K562 (cell line): Measurements from ENCODE around the gene GRIP1. TPM values are rescaled to one million over a fixed set of nuclear protein-coding genes. Genes with fewer than 3 reads are reported as not detected.

Source experiments
- ATAC-seq: fragments of 200-7000 bp; cut with Tn5 transposase; 3 replicates; pipeline ENCODE4 v1.9.1; 2020; ENCODE audit warnings: moderate library complexity
- BruUV-seq: library from RNA; stranded (reverse); fragments of 400-500 nt; replicated peaks from 2 replicates; lab custom pipeline; 2021; lab: Mats Ljungman, UMichigan
- CTCF ChIA-PET: fragments of 300-600 bp; formaldehyde crosslinking; extraction: SDS; loops from one replicate; lab custom pipeline; 2021; ENCODE audit warnings: low intra/inter-chr PET ratio; lab: Yijun Ruan, JAX
- POLR2A ChIA-PET: fragments of 300-600, 350-650 bp; sonication (Branson Sonifier 250); formaldehyde crosslinking; extraction: SDS; loops from one replicate; lab custom pipeline; 2021; ENCODE audit warnings: antibody characterized with exemption, inconsistent platforms; lab: Yijun Ruan, JAX
- DNase-seq, 4 experiments: peaks; one replicate each; pipeline versions ENCODE4 v3.0.0 to v3.0.0-alpha.2; 2011 to 2018; ENCODE audit warnings: low spot score in 3 of 4, mixed read lengths in 3 of 4; ENCODE audit errors: extremely low read depth in 1 of 4
- FAIRE-seq: peaks from 2 replicates; lab custom pipeline; 2011; peaks lifted over from hg19 to GRCh38; lab: Jason Lieb, UNC
- H2AFZ ChIP-seq: 2 replicates; pipeline ENCODE4 v1.6.0; 2011; ENCODE audit warnings: low read depth, low read length, control low read depth, inconsistent platforms
- H3K27ac ChIP-seq: fragments of 200-600 bp; 3 replicates; pipeline ENCODE4 v1.8.0; 2011; ENCODE audit warnings: low read depth, mild to moderate bottlenecking, control low read depth, inconsistent platforms, low read length, moderate library complexity, mixed read lengths; ENCODE audit errors: extremely low read depth
- H3K27me3 ChIP-seq, 2 experiments: fragments of 300-600 bp in 1 of 2; 2 replicates in 1 of 2; 3 replicates in 1 of 2; pipeline versions ENCODE4 v1.6.0 to v1.8.0; 2011; ENCODE audit warnings: inconsistent platforms in 2 of 2, low read length in 2 of 2, mild to moderate bottlenecking in 1 of 2, mixed read lengths in 1 of 2, moderate library complexity in 1 of 2; ENCODE audit not compliant: control insufficient read depth in 2 of 2, insufficient read depth in 2 of 2
- H3K36me3 ChIP-seq: fragments of 300-600 bp; 3 replicates; pipeline ENCODE4 v1.8.0; 2011; ENCODE audit warnings: mild to moderate bottlenecking, low read length, inconsistent platforms; ENCODE audit not compliant: control insufficient read depth, insufficient read depth
- H3K4me1 ChIP-seq, 2 experiments: fragments of 200-600 bp in 1 of 2; replicated peaks in 1 of 2; 2 replicates in 1 of 2; 3 replicates in 1 of 2; pipeline versions ENCODE4 v1.5.1 to v1.8.0; 2011; ENCODE audit warnings: inconsistent platforms in 2 of 2, low read length in 2 of 2, mild to moderate bottlenecking in 1 of 2, mixed read lengths in 1 of 2, moderate library complexity in 1 of 2; ENCODE audit not compliant: control insufficient read depth in 2 of 2, insufficient read depth in 2 of 2
- H3K4me2 ChIP-seq: 2 replicates; pipeline ENCODE4 v1.6.1; 2011; ENCODE audit warnings: low read length, control low read depth, inconsistent platforms, mixed read lengths; ENCODE audit not compliant: insufficient read depth
- H3K4me3 ChIP-seq: fragments of 200-600 bp; sonication (generic), shearing (Covaris generic); 2 replicates; pipeline ENCODE4 v1.5.1; 2016; ENCODE audit warnings: control low read depth, inconsistent platforms
- H3K79me2 ChIP-seq: fragments of 200-600 bp; 3 replicates; pipeline ENCODE4 v1.8.0; 2011; ENCODE audit warnings: low read length, inconsistent platforms; ENCODE audit not compliant: control insufficient read depth, insufficient read depth
- H3K9ac ChIP-seq, 2 experiments: 2 replicates each; pipeline versions ENCODE4 v1.6.0 to v1.6.1; 2011; ENCODE audit warnings: low read depth in 2 of 2, low read length in 2 of 2, control low read depth in 1 of 2, inconsistent platforms in 1 of 2, mild to moderate bottlenecking in 1 of 2, mixed read lengths in 1 of 2; ENCODE audit not compliant: insufficient read depth in 1 of 2
- H3K9me1 ChIP-seq: one replicate; pipeline ENCODE4 v1.6.0; 2011; ENCODE audit warnings: inconsistent platforms, mild to moderate bottlenecking, low read length, moderate library complexity; ENCODE audit not compliant: control insufficient read depth, insufficient read depth
- H3K9me3 ChIP-seq: replicated peaks from 2 replicates; pipeline ENCODE4 v1.5.1; 2011; ENCODE audit warnings: low read depth, low read length, inconsistent platforms; ENCODE audit not compliant: control insufficient read depth, insufficient read depth
- H4K20me1 ChIP-seq: replicated peaks from 2 replicates; pipeline ENCODE4 v1.6.1; 2011; ENCODE audit warnings: low read length, inconsistent platforms, mixed read lengths; ENCODE audit not compliant: control insufficient read depth, insufficient read depth
- AFF1 ChIP-seq, 2 experiments: fragments of 450-650 bp; IDR thresholded peaks; 2 replicates each; pipeline ENCODE4 v1.6.1; 2018; ENCODE audit warnings: mild to moderate bottlenecking in 2 of 2, low read depth in 1 of 2; ENCODE audit not compliant: partially characterized antibody in 2 of 2
- CC2D1A ChIP-seq: fragments of 450-650 bp; IDR thresholded peaks from 2 replicates; pipeline ENCODE4 v1.6.1; 2017; ENCODE audit warnings: mild to moderate bottlenecking
- CCAR2 ChIP-seq: fragments of 200-400 bp; formaldehyde crosslinking; IDR thresholded peaks from 2 replicates; pipeline ENCODE4 v1.6.1; 2017; ENCODE audit warnings: mild to moderate bottlenecking, low read depth, low read length
- CCNT2 ChIP-seq: IDR thresholded peaks from 2 replicates; pipeline ENCODE4 v1.6.1; 2011; ENCODE audit warnings: borderline replicate concordance, low read depth, mild to moderate bottlenecking, moderate library complexity, mixed read lengths, low read length; ENCODE audit not compliant: insufficient read length; ENCODE audit errors: extremely low read depth
- EP300 ChIP-seq: IDR thresholded peaks from 2 replicates; pipeline ENCODE4 v1.6.1; 2012; ENCODE audit warnings: low read length, improper control_type of control experiment
- NFIC ChIP-seq: fragments of 450-650 bp; IDR thresholded peaks from 2 replicates; pipeline ENCODE4 v1.6.1; 2017; ENCODE audit warnings: mild to moderate bottlenecking, inconsistent platforms
- NRF1 ChIP-seq, 2 experiments: fragments of 450-650 bp; IDR thresholded peaks in 1 of 2; conservative IDR thresholded peaks in 1 of 2; 2 replicates each; pipeline ENCODE4 v1.6.1; 2014; ENCODE audit warnings: mild to moderate bottlenecking in 2 of 2
- POLR3G ChIP-seq: IDR thresholded peaks from 2 replicates; pipeline ENCODE4 v1.6.1; 2011; ENCODE audit not compliant: insufficient read length, insufficient replicate concordance; ENCODE audit errors: extremely low read depth
- ZNF12 ChIP-seq: sonication (generic); formaldehyde crosslinking; IDR thresholded peaks from 2 replicates; pipeline ENCODE4 v1.4.0; 2020; ENCODE audit warnings: mild to moderate bottlenecking, missing genetic modification reagents
- ZNF212 ChIP-seq: fragments of 450-650 bp; formaldehyde crosslinking; IDR thresholded peaks from 2 replicates; pipeline ENCODE4 v1.4.0; 2020; ENCODE audit warnings: mild to moderate bottlenecking
- ZNF707 ChIP-seq: fragments of 250-450 bp; sonication (Bioruptor Pico); conservative IDR thresholded peaks from 2 replicates; pipeline ENCODE4 v1.8.0; 2022; ENCODE audit warnings: inconsistent platforms, mild to moderate bottlenecking, moderate library complexity
- WGBS: fragments of 100-300 bp; shearing (Covaris generic); methylation state at CpG from one replicate; pipeline ENCODE4 v1.1.6; 2016; ENCODE audit warnings: low coverage, mixed read lengths; ENCODE audit not compliant: insufficient coverage; ENCODE audit errors: missing lambda C conversion rate; 5-methylcytosine and 5-hydroxymethylcytosine counted together
- in situ Hi-C: fragments of 300-500 bp; cut with MboI; formaldehyde crosslinking; loops from 4 replicates; pipeline ENCODE4 v1.15.0; 2018; ENCODE audit warnings: inconsistent platforms, mixed read lengths
- intact Hi-C: fragments of 100-400 bp; cut with micrococcal nuclease; formaldehyde crosslinking; loops from 2 replicates; pipeline ENCODE4 v1.14.2; 2022
- polyA plus RNA-seq, 8 experiments: library from polyadenylated mRNA; depleted of rRNA in 4 of 8; stranded (reverse) in 5 of 8; unstranded in 3 of 8; fragments of >200 nt; fragmentation: Nextera tagmentation in 2 of 8; fragmentation: Illumina TruSeq in 1 of 8; extraction: Ambion mirVana in 2 of 8; extraction: Trizol in 1 of 8; gene quantifications; 2 replicates each; pipeline versions ENCODE4 v1.2.1 to v1.2.3, GENCODE V29; 2011 to 2014; ENCODE audit warnings: inconsistent platforms in 1 of 8, missing spikeins in 1 of 8
- total RNA-seq, 7 experiments: library from RNA; depleted of rRNA in 6 of 7; stranded (reverse); fragments of >200 nt in 6 of 7; fragmentation: Illumina TruSeq in 2 of 7; extraction: Trizol in 2 of 7; gene quantifications; 2 replicates each; pipeline versions ENCODE4 v1.2.1 to v1.2.3, GENCODE V29; 2011 to 2021; ENCODE audit warnings: low replicate concordance in 1 of 7
- TF ChIP-seq, protein P1 (sequence below): IDR thresholded peaks from 2 replicates; pipeline ENCODE4 v1.6.1; 2011; ENCODE audit warnings: borderline replicate concordance, low read depth, mild to moderate bottlenecking, moderate library complexity, low read length; ENCODE audit not compliant: insufficient read depth, poor library complexity, severe bottlenecking
- TF ChIP-seq, protein P2 (sequence below): fragments of 450-650 bp; IDR thresholded peaks from 2 replicates; pipeline ENCODE4 v1.6.1; 2016; ENCODE audit warnings: antibody characterized with exemption
- TF ChIP-seq, protein P3 (sequence below): fragments of 250-450 bp; sonication (Bioruptor Pico); IDR thresholded peaks from 2 replicates; pipeline ENCODE4 v1.4.0; 2020; ENCODE audit warnings: borderline replicate concordance

The GRIP1 gene
- total and polyA plus RNA-seq, 9 of the 15 experiments (the other 6 are each of a cell fraction or from before 2014, with no cell fraction given), result 0.28 to 1.2 (median 0.45) TPM

GRCh38 chr12:66726556-66726955, 47.7 kb upstream of the GRIP1 start:
- Histone ChIP-seq H3K36me3 (no peaks in the 10 kb centered on the region), H3K27me3 (no peaks in the 10 kb centered on the region), H3K4me3 (no peak overlapping the region), H3K79me2 (no peaks in the 10 kb centered on the region), H3K4me1 (no peaks in the 10 kb centered on the region), H3K27ac (no peak overlapping the region), H3K4me2 (no peak overlapping the region), H4K20me1 (no peaks in the 10 kb centered on the region), H3K9ac (no peak overlapping the region), H3K9me1 (peaks cover 2% of the 10 kb centered on the region), H3K9me3 (no peaks in the 10 kb centered on the region), H2AFZ (no peak overlapping the region)
- ATAC-seq (no peak), DNase-seq (no peak), FAIRE-seq (no peak)
- POLR2A ChIA-PET, result no interaction called here
- in situ Hi-C loops, result no loop called here
- BruUV-seq, result no TSS peak
- intact Hi-C loops, result no loop called here
- CTCF ChIA-PET, result no interaction called here
- WGBS, result 13% methylated on average over 4 of the region's 4 CpGs
- TF ChIP-seq, protein P1, sequence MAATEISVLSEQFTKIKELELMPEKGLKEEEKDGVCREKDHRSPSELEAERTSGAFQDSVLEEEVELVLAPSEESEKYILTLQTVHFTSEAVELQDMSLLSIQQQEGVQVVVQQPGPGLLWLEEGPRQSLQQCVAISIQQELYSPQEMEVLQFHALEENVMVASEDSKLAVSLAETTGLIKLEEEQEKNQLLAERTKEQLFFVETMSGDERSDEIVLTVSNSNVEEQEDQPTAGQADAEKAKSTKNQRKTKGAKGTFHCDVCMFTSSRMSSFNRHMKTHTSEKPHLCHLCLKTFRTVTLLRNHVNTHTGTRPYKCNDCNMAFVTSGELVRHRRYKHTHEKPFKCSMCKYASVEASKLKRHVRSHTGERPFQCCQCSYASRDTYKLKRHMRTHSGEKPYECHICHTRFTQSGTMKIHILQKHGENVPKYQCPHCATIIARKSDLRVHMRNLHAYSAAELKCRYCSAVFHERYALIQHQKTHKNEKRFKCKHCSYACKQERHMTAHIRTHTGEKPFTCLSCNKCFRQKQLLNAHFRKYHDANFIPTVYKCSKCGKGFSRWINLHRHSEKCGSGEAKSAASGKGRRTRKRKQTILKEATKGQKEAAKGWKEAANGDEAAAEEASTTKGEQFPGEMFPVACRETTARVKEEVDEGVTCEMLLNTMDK, result no peak
- no peak for TF ChIP-seq NRF1 (conservative IDR thresholded peaks at IDR 0.05 in 1 of 2, IDR thresholded peaks at IDR 0.05 in 1 of 2)
- TF ChIP-seq, protein P2, sequence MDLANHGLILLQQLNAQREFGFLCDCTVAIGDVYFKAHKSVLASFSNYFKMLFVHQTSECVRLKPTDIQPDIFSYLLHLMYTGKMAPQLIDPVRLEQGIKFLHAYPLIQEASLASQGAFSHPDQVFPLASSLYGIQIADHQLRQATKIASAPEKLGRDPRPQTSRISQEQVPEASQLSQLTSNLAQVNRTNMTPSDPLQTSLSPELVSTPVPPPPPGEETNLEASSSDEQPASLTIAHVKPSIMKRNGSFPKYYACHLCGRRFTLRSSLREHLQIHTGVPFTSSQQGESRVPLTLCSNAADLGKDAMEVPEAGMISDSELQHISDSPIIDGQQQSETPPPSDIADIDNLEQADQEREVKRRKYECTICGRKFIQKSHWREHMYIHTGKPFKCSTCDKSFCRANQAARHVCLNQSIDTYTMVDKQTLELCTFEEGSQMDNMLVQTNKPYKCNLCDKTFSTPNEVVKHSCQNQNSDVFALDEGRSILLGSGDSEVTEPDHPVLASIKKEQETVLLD, result no peak
- no peak for TF ChIP-seq POLR3G
- TF ChIP-seq NFIC, result no peak
- TF ChIP-seq CCAR2, result no peak
- TF ChIP-seq, protein P3, sequence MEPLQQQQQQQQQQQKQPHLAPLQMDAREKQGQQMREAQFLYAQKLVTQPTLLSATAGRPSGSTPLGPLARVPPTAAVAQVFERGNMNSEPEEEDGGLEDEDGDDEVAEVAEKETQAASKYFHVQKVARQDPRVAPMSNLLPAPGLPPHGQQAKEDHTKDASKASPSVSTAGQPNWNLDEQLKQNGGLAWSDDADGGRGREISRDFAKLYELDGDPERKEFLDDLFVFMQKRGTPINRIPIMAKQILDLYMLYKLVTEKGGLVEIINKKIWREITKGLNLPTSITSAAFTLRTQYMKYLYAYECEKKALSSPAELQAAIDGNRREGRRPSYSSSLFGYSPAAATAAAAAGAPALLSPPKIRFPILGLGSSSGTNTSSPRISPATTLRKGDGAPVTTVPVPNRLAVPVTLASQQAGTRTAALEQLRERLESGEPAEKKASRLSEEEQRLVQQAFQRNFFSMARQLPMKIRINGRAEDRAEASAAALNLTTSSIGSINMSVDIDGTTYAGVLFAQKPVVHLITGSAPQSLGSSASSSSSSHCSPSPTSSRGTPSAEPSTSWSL (CRISPR knock-in tag), result no peak
- TF ChIP-seq ZNF212 (CRISPR knock-in tag), result no peak
- no peak for TF ChIP-seq ZNF12 (CRISPR knock-in tag)
- no peak for TF ChIP-seq EP300
- no peak for TF ChIP-seq ZNF707
- TF ChIP-seq CC2D1A, result no peak
- TF ChIP-seq CCNT2, result no peak
- TF ChIP-seq AFF1 (IDR thresholded peaks at IDR 0.05; ENCODE audit: low read depth in 1 of 2, partially characterized antibody in 2 of 2), result no peak
